HEK293T (cell line): ENCODE data around the gene FBXL16.

Experiments used
- CTCF ChIA-PET: fragments of 350-600 bp; formaldehyde crosslinking; extraction: SDS; loops from one replicate; lab custom pipeline; 2021; ENCODE audit warnings: antibody characterized with exemption, inconsistent platforms; lab: Yijun Ruan, JAX
- POLR2A ChIA-PET: fragments of 350-600 bp; formaldehyde crosslinking; extraction: SDS; loops from one replicate; lab custom pipeline; 2020; ENCODE audit warnings: antibody characterized with exemption, inconsistent platforms; lab: Yijun Ruan, JAX
- DNase-seq: peaks from one replicate; pipeline ENCODE4 v3.0.0; 2012; ENCODE audit warnings: mixed read lengths; ENCODE audit errors: extremely low spot score
- ARNT ChIP-seq: fragments of 450-650 bp; IDR thresholded peaks from 2 replicates; pipeline ENCODE4 v1.6.1; 2017; ENCODE audit warnings: mild to moderate bottlenecking
- BHLHE40 ChIP-seq: fragments of 450-650 bp; IDR thresholded peaks from 2 replicates; pipeline ENCODE4 v1.6.1; 2016; ENCODE audit warnings: mild to moderate bottlenecking, moderate library complexity, borderline replicate concordance
- CTBP1 ChIP-seq: fragments of 450-650 bp; IDR thresholded peaks from 2 replicates; pipeline ENCODE4 v1.6.1; 2016; ENCODE audit warnings: borderline replicate concordance
- ELF4 ChIP-seq: fragments of 450-650 bp; IDR thresholded peaks from 2 replicates; pipeline ENCODE4 v1.6.1; 2017; ENCODE audit warnings: antibody characterized with exemption
- FOXA1 ChIP-seq: fragments of 450-650 bp; IDR thresholded peaks from 2 replicates; pipeline ENCODE4 v1.6.1; 2016; ENCODE audit warnings: mild to moderate bottlenecking
- FOXK2 ChIP-seq: fragments of 450-650 bp; IDR thresholded peaks from 2 replicates; pipeline ENCODE4 v1.6.1; 2016; ENCODE audit warnings: mild to moderate bottlenecking
- HDGF ChIP-seq: fragments of 450-650 bp; IDR thresholded peaks from 2 replicates; pipeline ENCODE4 v1.6.1; 2017; ENCODE audit warnings: antibody characterized with exemption, borderline replicate concordance
- L3MBTL2 ChIP-seq: fragments of 450-650 bp; conservative IDR thresholded peaks from 2 replicates; pipeline ENCODE4 v1.6.1; 2016; ENCODE audit warnings: mild to moderate bottlenecking
- LEF1 ChIP-seq: fragments of 450-650 bp; IDR thresholded peaks from 2 replicates; pipeline ENCODE4 v1.6.1; 2017; ENCODE audit warnings: mild to moderate bottlenecking, borderline replicate concordance
- NFRKB ChIP-seq: fragments of 450-650 bp; IDR thresholded peaks from 2 replicates; pipeline ENCODE4 v1.6.1; 2016; ENCODE audit warnings: mild to moderate bottlenecking, moderate library complexity
- PKNOX1 ChIP-seq: fragments of 450-650 bp; IDR thresholded peaks from 2 replicates; pipeline ENCODE4 v1.6.1; 2016
- SP1 ChIP-seq: fragments of 450-650 bp; IDR thresholded peaks from 2 replicates; pipeline ENCODE4 v1.6.1; 2017
- SUZ12 ChIP-seq: fragments of 450-650 bp; IDR thresholded peaks from 2 replicates; pipeline ENCODE4 v1.6.1; 2016; ENCODE audit warnings: mild to moderate bottlenecking
- TARDBP ChIP-seq: fragments of 450-650 bp; IDR thresholded peaks from 2 replicates; pipeline ENCODE4 v1.6.1; 2016
- ZNF384 ChIP-seq: fragments of 450-650 bp; IDR thresholded peaks from 2 replicates; pipeline ENCODE4 v1.6.1; 2016

FBXL16 gene

GRCh38 chr16:723695-724094, 18.1 kb upstream of the FBXL16 start:
- TF ChIP-seq ZNF384 (no peak), ARNT (no peak), ELF4 (no peak), LEF1 (no peak), FOXA1 (no peak)
- DNase-seq, result no peak
- CTCF ChIA-PET, result no interaction called here
- POLR2A ChIA-PET, result interaction anchor here (1.0 to 5.0 kb wide), 3 partner anchors 8 to 17 kb away, joined by 3 to 27 read pairs (median 4); partner anchors contain the start of genes CIAO3 and METRN

- CTCF ChIA-PET, result no interaction called here
- TF ChIP-seq L3MBTL2, result no peak
- TF ChIP-seq CTBP1, result no peak
- TF ChIP-seq FOXK2, result no peak
- TF ChIP-seq ARNT, result no peak
- no peak for TF ChIP-seq LEF1
- no peak for TF ChIP-seq ELF4
- TF ChIP-seq TARDBP, result no peak
- TF ChIP-seq SUZ12, result no peak
- TF ChIP-seq HDGF, result no peak
- no peak for TF ChIP-seq PKNOX1
- no peak for TF ChIP-seq SP1
- no peak for TF ChIP-seq BHLHE40
- no peak for TF ChIP-seq NFRKB
- no peak for TF ChIP-seq ZNF384
- TF ChIP-seq FOXA1, result no peak
- no peak for DNase-seq
- POLR2A ChIA-PET, result interaction anchor here (1.0 to 4.1 kb wide), 3 partner anchors 12 to 65 kb away, joined by 4 to 34 read pairs (median 4); partner anchors contain the start of genes CHTF18 and RPUSD1
Measured at GRCh38 chr16:722835-723633, 17.4 kb upstream of the FBXL16 start.

- CTCF ChIA-PET, result interaction anchor here (1.0 to 2.8 kb wide), 2 partner anchors 12 to 82 kb away, joined by 4 to 7 read pairs; no protein-coding TSS in a partner anchor
Measured at GRCh38 chr16:721765-722540, 16.4 kb upstream of the FBXL16 start.

GRCh38 chr16:720990-721764, 15.6 kb upstream of the FBXL16 start, which contains the start of gene ANTKMT:
Gene ANTKMT (plus strand): TSS chr16:721146. CDS start chr16:721275, 129 bp downstream.
- peak; percentile 89 for DNase-seq
- ChIA-PET CTCF (interaction anchor here (1.0 to 2.8 kb wide), 3 partner anchors 12 to 83 kb away, joined by 4 to 7 read pairs (median 4); no protein-coding TSS in a partner anchor), POLR2A (interaction anchor here (0.8 to 4.1 kb wide), 23 partner anchors 8 to 66 kb away, joined by 3 to 47 read pairs (median 5); partner anchors contain the start of genes CHTF18, CIAO3, JMJD8 and MSLN)
- TF ChIP-seq LEF1, result peak; percentile 87
- peak; percentile 93 for TF ChIP-seq L3MBTL2
- no peak for TF ChIP-seq CTBP1
- 0 out of 2 replicates have a peak, but pooled peaks have one; percentile 26 for TF ChIP-seq ARNT

More at GRCh38 chr16:721765-722540, 16.4 kb upstream of the FBXL16 start:
- DNase-seq, result no peak
- POLR2A ChIA-PET, result interaction anchor here (0.8 to 4.1 kb wide), 23 partner anchors 8 to 66 kb away, joined by 3 to 47 read pairs (median 5); partner anchors contain the start of genes CHTF18, CIAO3, JMJD8 and MSLN
- TF ChIP-seq ZNF384 (no peak), BHLHE40 (no peak), ARNT (no peak), FOXA1 (no peak), SUZ12 (no peak), FOXK2 (no peak), ELF4 (no peak), SP1 (no peak)

GRCh38 chr16:720447-720989, 14.9 kb upstream of the FBXL16 start:
- POLR2A ChIA-PET, result interaction anchor here (0.5 to 4.1 kb wide), 21 partner anchors 8 to 79 kb away, joined by 3 to 47 read pairs (median 7); partner anchors contain the start of genes CHTF18, CIAO3, JMJD8 and MSLN
- CTCF ChIA-PET, result interaction anchor here (0.7 to 2.8 kb wide), 6 partner anchors 11 to 84 kb away, joined by 3 to 7 read pairs (median 4); partner anchors contain the start of gene CIAO3
- DNase-seq, result no peak
- no peak for TF ChIP-seq SUZ12
- TF ChIP-seq SP1, result no peak
- TF ChIP-seq L3MBTL2, result no peak; the same call in 1 of the 2 replicates
- no peak for TF ChIP-seq BHLHE40
- TF ChIP-seq ARNT, result no peak
- TF ChIP-seq LEF1, result no peak
- no peak for TF ChIP-seq NFRKB
- no peak for TF ChIP-seq ZNF384
- no peak for TF ChIP-seq HDGF
- no peak for TF ChIP-seq PKNOX1
- TF ChIP-seq FOXA1, result no peak
